HL-60 (cell line): ENCODE data around the gene RSPH1.

Source experiments
- POLR2AphosphoS5 ChIP-seq: IDR thresholded peaks from 2 replicates; pipeline ENCODE4 v1.6.1; 2012; ENCODE audit warnings: low read depth
- SPI1 ChIP-seq: IDR thresholded peaks from 2 replicates; pipeline ENCODE4 v1.6.1; 2012; ENCODE audit warnings: low read depth, mild to moderate bottlenecking, borderline replicate concordance
- TF ChIP-seq, protein P1 (sequence below): IDR thresholded peaks from one replicate; pipeline ENCODE4 v1.5.1; 2011; ENCODE audit warnings: low read length, control low read depth, inconsistent platforms; ENCODE audit not compliant: insufficient read depth
- TF ChIP-seq, protein P2 (sequence below): IDR thresholded peaks from 2 replicates; pipeline ENCODE4 v1.6.1; 2012; ENCODE audit warnings: low read depth; ENCODE audit not compliant: insufficient replicate concordance

DNA sequence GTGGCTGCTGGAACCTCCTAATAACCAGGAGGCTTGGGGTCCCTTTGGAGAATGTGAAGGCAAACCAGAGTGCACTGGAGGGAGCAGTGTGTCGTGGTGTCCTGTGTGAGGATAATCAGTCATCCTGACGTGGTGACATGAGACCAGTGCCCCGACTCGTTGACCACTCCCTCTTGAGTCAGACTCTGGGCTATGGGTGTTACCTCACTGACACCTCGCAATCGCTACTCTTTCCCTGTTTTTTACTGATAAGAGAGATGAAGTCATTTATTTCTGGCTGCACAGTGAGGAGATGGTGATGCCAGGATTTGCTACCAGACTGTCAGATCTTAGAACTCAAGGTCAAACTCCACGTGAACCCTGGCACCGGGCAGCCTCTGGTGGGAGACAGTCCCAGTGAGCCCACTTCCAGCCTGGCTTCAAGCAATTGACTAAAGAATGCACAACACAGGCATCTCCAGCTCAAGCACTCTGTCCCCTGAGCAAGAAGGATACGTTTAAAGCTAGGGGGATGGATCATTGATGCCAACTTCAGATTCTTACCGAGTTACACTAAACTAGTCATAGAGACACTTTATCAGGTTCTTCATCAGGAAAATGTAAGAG, 62.0 kb downstream of the RSPH1 start:
- TF ChIP-seq POLR2AphosphoS5 (no peak), SPI1 (no peak)
- TF ChIP-seq, protein P1, sequence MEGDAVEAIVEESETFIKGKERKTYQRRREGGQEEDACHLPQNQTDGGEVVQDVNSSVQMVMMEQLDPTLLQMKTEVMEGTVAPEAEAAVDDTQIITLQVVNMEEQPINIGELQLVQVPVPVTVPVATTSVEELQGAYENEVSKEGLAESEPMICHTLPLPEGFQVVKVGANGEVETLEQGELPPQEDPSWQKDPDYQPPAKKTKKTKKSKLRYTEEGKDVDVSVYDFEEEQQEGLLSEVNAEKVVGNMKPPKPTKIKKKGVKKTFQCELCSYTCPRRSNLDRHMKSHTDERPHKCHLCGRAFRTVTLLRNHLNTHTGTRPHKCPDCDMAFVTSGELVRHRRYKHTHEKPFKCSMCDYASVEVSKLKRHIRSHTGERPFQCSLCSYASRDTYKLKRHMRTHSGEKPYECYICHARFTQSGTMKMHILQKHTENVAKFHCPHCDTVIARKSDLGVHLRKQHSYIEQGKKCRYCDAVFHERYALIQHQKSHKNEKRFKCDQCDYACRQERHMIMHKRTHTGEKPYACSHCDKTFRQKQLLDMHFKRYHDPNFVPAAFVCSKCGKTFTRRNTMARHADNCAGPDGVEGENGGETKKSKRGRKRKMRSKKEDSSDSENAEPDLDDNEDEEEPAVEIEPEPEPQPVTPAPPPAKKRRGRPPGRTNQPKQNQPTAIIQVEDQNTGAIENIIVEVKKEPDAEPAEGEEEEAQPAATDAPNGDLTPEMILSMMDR, result no peak
- TF ChIP-seq, protein P2, sequence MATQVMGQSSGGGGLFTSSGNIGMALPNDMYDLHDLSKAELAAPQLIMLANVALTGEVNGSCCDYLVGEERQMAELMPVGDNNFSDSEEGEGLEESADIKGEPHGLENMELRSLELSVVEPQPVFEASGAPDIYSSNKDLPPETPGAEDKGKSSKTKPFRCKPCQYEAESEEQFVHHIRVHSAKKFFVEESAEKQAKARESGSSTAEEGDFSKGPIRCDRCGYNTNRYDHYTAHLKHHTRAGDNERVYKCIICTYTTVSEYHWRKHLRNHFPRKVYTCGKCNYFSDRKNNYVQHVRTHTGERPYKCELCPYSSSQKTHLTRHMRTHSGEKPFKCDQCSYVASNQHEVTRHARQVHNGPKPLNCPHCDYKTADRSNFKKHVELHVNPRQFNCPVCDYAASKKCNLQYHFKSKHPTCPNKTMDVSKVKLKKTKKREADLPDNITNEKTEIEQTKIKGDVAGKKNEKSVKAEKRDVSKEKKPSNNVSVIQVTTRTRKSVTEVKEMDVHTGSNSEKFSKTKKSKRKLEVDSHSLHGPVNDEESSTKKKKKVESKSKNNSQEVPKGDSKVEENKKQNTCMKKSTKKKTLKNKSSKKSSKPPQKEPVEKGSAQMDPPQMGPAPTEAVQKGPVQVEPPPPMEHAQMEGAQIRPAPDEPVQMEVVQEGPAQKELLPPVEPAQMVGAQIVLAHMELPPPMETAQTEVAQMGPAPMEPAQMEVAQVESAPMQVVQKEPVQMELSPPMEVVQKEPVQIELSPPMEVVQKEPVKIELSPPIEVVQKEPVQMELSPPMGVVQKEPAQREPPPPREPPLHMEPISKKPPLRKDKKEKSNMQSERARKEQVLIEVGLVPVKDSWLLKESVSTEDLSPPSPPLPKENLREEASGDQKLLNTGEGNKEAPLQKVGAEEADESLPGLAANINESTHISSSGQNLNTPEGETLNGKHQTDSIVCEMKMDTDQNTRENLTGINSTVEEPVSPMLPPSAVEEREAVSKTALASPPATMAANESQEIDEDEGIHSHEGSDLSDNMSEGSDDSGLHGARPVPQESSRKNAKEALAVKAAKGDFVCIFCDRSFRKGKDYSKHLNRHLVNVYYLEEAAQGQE, result no peak
